Prostate gland (tissue), 2 donors: Measurements from ENCODE around the gene PTPRE.

Source experiments
- POLR2AphosphoS5 ChIP-seq: sonication (generic); formaldehyde crosslinking; IDR thresholded peaks from one replicate; pipeline ENCODE4 v1.6.1; 2017; ENCODE audit warnings: antibody characterized with exemption
- TF ChIP-seq, protein P1 (sequence below), 4 experiments: fragments of 200-600 bp in 2 of 4; fragments of 450-650 bp in 2 of 4; sonication (generic) in 2 of 4; IDR thresholded peaks; 1 replicate in 3 of 4; 2 replicates in 1 of 4; pipeline ENCODE4 v1.5.1; 2016 to 2019; ENCODE audit warnings: antibody characterized with exemption in 4 of 4, mild to moderate bottlenecking in 2 of 4, moderate library complexity in 2 of 4

DNA sequence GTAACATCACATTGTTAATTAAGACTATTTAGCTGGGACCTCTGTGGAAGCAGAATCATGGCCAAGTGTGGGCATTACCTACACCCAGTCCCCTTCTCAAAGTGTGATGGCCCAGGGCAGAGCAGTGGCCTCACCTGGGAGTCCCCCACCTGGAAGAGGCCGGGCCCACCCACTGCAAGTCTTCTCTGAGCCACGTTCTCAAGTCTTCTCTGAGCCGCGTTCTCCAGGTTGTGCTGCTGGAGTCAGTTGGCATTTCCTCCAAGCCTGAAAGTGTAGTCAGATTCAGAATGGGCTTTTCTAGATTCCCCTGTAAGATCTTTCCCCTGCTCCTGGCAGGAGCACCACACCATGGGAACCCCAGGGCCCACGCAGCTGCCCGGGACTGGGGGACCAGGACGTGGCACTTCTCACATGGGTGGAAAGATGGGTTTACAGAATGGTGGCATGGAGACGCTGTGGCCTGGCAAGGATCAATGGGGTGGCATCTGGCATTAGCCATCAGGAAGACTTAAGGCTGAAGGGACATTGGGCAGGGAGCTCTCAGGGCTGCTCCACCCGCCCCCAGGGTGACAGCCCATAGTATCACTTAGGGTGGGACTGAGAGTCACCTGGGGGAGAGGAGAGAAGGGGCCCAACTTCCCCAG, 151.3 kb downstream of the PTPRE start:
- no peak for TF ChIP-seq POLR2AphosphoS5
- TF ChIP-seq, protein P1, sequence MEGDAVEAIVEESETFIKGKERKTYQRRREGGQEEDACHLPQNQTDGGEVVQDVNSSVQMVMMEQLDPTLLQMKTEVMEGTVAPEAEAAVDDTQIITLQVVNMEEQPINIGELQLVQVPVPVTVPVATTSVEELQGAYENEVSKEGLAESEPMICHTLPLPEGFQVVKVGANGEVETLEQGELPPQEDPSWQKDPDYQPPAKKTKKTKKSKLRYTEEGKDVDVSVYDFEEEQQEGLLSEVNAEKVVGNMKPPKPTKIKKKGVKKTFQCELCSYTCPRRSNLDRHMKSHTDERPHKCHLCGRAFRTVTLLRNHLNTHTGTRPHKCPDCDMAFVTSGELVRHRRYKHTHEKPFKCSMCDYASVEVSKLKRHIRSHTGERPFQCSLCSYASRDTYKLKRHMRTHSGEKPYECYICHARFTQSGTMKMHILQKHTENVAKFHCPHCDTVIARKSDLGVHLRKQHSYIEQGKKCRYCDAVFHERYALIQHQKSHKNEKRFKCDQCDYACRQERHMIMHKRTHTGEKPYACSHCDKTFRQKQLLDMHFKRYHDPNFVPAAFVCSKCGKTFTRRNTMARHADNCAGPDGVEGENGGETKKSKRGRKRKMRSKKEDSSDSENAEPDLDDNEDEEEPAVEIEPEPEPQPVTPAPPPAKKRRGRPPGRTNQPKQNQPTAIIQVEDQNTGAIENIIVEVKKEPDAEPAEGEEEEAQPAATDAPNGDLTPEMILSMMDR (IDR thresholded peaks at IDR 0.05): no peak
